Measurements from ENCODE around the gene RNU1-2.
A peak's percentile ranks its signal among the peaks of the same experiment; 100 is the strongest.
"Not testable (repeated sequence)": the region's sequence is repeated elsewhere in the genome, so short reads cannot be mapped to it uniquely, and the experiment has no call there.

RNU1-2 gene

DNA sequence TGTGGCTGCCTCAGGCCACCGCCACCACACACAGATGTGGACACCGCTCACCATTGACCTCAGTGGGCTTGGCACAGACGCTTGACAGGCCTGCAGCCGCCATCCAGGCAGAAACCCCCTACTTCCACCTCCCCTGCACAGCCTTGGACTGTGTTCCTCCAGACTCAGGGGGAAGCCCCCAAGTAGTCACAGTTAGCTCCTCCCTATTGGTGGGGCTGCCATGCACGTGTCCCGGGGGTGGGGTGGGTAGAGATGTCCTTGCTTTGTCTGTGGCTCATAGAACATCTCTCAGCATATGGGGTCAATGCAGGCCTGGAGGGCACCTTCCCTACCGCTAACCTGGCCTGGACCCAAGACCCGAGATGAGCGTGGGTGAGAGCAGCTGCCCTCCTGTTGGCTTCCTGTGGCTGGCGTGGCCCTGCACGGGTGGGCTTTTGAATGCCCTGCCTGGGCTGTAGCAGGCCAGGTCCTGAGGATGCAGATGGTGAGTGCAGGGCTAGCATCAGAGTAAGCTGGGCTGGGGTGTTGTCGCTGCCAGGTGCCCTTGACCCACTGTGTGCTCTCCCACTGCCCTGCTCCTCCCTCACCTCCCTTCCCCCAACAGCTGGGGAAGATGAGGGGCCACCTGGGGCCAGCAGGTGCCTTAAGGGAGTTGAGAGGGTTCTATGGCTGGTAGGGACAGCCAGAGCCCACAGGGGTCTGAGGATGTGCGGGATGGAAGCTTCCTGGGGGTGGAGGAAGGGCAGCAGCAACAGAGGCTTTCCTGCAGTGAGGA is 32.1 kb downstream of the RNU1-2 start:
- DNase-seq (ENCODE audit: low read depth), result no peak
- TF ChIP-seq, protein P1, sequence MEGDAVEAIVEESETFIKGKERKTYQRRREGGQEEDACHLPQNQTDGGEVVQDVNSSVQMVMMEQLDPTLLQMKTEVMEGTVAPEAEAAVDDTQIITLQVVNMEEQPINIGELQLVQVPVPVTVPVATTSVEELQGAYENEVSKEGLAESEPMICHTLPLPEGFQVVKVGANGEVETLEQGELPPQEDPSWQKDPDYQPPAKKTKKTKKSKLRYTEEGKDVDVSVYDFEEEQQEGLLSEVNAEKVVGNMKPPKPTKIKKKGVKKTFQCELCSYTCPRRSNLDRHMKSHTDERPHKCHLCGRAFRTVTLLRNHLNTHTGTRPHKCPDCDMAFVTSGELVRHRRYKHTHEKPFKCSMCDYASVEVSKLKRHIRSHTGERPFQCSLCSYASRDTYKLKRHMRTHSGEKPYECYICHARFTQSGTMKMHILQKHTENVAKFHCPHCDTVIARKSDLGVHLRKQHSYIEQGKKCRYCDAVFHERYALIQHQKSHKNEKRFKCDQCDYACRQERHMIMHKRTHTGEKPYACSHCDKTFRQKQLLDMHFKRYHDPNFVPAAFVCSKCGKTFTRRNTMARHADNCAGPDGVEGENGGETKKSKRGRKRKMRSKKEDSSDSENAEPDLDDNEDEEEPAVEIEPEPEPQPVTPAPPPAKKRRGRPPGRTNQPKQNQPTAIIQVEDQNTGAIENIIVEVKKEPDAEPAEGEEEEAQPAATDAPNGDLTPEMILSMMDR (IDR thresholded peaks at IDR 0.05; ENCODE audit: insufficient read depth, low read depth, low read length, missing control alignments), result no peak
- H3K4me3 ChIP-seq (ENCODE audit: low read length), result no peak overlapping the region

DNA sequence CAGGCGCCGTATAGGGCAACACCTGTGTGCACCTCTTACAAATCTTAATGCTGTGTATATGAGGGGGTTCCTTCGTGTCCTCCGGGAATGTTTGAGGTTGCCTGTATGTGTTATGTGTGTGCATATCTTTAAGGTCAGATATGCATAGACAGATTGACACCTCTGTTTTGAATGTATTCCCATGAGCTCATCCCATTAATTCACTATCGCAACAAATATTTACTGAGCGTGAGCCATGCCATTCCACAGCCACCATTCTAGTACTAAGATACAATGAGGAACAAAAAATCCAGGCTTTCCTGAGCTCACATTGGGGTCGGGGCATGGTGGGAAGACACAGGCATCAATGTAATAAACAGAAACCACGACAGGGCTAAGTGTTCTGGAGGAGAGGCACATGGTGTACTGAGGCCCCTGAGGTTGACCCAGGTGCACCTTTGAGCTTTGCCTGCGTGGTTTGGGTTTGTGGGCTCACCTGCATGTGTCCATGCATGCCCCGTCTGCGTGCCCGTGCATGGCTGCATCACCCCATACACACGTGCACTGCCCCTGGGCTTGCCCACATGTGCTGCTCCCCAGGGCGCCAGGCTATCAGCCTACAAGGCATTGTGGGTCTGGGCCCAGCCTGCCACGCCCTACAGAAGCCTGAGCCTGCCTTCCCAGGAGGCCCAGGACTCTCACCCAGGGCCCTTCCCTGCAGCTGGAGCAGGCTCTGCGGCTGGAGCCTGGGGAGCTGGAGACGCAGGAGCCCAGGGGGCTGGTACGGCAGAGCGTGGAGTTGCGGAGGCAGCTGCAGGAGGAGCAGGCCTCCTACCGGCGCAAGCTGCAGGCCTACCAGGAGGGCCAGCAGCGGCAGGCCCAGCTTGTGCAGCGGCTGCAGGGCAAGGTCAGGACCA is 33.6 kb downstream of the RNU1-2 start:
- peak; percentile 82 for DNase-seq (ENCODE audit: low read depth)
- not testable (repeated sequence) for H3K4me3 ChIP-seq (ENCODE audit: low read length)

DNA sequence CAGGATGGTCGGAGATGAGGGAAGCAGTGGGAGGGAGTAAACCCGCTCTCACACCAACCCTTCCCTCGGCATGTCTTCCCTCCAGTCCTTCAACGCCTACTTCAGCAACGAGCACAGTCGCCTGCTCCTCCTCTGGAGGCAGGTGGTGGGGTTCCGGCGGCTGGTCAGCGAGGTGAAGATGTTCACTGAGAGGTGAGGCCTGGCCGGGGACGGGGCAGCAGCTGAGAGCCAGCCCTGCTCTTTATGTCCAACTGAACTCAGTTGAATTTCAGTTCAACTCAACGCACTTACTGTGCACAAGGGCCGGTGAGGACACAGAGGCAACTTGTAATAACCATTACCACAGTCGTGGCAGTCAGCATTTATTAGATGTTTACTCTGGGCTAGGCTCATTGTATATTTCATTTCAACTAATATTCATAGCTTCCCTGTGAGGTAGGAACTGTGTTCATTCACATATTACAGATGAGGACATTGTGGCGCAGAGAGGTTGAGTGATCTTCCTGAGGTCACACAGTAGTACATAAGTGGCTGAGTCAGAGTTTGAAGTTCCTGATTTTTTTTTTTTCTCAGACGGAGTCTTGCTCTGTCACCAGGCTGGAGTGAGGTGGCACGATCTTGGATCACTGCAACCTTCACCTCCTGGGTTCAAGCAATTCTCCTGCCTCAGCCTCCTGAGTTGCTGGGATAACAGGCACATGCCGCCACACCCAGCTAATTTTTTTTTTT is 35.6 kb downstream of the RNU1-2 start:
- DNase-seq (ENCODE audit: low read depth), result not testable (repeated sequence)

DNA sequence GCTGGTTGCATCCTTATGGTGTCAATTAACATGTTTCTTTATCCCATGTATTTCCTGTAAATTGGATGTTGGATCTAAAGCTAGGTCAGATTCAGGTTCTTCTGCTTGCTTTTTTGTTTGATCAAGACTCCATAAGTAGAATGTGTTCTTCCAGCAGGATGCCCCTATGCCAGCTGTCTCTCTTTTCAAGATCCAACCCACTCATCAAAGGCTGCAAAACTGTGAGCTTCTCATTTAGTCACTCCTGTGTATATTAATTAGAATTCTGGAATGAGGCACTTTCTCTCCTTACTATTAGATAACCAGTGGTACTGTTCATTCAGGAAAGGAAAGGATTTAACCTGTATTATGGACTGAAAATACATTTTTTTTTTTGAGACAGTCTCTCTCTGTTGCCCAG is 38.2 kb downstream of the RNU1-2 start:
- H3K4me3 ChIP-seq (ENCODE audit: low read length); DNase-seq (ENCODE audit: low read depth): not testable (repeated sequence)

More for the DNA sequence above, 35.6 kb downstream of the RNU1-2 start:
- H3K4me3 ChIP-seq (ENCODE audit: low read length), result not testable (repeated sequence)

DNA sequence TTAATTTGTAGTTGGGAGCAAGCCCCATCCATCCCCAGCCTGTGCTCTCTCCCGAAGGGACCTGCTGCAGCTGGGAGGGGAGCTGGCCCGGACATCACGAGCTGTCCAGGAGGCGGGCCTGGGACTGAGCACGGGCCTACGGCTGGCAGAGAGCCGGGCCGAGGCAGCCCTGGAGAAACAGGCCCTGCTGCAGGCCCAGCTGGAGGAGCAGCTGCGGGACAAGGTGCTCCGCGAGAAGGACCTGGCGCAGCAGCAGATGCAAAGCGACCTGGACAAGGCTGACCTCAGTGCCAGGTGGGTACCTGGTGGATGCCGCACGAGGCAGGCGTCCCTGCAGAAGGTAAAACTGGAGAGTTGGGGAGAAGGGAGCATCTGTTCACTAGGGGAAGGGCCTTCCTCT is 40.8 kb downstream of the RNU1-2 start:
- DNase-seq (ENCODE audit: low read depth); H3K4me3 ChIP-seq (ENCODE audit: low read length): not testable (repeated sequence)

DNA sequence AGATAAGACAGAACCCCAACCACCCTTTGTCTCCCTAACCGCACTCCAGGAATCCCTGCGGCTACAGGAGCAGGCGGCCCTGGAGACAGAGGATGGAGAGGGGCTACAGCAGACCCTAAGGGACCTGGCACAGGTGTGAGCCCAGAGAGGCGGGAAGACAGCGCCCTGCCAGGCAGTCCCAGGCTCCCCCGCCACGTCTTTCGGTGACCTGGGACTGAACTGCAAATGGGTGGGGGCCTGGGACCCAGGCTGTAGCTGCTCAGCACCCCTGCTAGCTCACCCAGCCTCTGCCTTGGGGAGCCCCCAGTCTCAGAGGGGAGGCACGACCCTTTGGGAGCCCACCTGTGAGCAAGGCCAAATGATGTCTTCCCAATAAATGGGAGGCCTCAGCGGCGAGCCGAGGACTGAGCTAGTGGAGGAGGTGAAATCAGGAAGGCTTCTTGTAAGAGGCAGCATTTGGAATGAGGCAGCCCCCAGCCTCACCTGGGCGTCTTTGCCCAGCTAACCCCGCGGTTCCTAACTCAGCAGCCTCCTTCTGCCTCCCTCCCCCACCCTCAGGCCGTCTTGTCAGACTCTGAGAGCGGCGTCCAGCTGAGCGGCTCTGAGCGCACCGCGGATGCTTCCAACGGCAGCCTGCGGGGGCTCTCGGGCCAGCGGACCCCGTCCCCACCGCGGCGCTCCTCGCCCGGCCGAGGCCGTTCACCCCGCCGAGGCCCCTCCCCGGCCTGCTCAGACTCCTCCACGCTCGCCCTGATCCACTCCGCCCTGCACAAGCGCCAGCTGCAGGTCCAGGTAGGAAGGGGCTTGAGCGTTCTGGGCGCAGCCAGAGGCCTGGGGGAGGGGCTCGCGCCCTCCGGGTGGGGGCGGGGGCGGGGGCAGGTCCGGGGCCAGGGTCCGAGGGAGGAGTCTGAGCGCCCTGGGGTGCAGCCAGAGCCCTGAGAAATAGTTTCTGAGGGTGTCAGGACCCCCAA is 42.9 kb downstream of the RNU1-2 start:
- H3K4me3 ChIP-seq (ENCODE audit: low read length), result no peak overlapping the region
- DNase-seq (ENCODE audit: low read depth), result no peak
- TF ChIP-seq, protein P1 (IDR thresholded peaks at IDR 0.05; ENCODE audit: insufficient read depth, low read depth, low read length, missing control alignments), result no peak

DNA sequence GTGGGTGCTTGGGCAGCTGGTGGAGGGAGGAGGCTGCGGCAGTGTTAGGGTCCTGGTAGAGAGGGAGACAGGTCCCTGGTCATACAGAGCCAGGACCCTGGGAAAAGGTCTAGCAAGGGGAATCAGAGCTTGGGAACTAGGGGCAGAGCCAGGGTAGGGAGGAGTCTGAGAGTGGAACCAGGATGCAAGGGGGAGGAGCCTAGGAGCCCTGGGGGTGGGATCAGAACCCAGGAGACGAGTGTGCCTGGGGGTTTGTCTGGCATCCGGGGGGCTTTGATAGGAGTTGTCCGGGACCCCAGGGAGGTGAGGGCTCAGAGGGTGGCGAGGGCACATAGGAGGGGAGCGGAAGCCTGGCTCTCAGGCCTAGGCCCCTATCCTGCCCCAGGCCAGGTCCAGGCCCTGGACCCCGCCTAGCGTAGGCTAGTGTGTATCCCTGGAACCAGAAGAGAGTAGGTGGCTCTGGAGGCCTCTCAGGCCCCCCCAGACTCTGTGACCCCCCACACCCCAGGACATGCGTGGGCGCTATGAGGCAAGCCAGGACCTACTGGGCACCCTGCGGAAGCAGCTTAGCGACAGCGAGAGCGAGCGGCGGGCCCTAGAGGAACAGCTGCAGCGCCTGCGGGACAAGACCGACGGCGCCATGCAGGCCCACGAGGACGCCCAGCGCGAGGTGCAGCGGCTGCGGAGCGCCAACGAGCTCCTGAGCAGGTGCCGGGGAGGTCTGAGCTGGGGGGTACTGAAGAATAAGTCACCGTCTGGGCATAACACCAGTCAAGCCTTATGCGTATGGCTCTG is 43.8 kb downstream of the RNU1-2 start:
- not testable (repeated sequence) for DNase-seq (ENCODE audit: low read depth); H3K4me3 ChIP-seq (ENCODE audit: low read length)

DNA sequence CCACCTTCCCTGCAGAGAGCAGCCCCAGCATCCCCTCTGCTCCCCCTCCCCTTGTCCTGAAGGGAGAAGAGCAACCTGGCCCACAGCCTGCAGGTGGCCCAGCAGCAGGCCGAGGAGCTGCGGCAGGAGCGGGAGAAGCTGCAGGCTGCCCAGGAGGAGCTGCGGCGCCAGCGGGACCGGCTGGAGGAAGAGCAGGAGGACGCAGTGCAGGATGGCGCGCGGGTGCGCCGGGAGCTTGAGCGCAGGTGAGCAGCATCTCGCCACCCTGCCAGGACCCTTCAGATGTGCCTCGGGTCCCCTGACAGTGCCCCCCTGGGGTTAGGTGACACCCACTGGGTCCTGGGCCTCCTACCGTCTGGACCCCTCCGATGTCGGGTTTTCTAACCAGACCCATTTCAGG is 48.3 kb downstream of the RNU1-2 start:
- DNase-seq (ENCODE audit: low read depth), result no peak
- TF ChIP-seq, protein P1 (IDR thresholded peaks at IDR 0.05; ENCODE audit: insufficient read depth, low read depth, low read length, missing control alignments), result no peak
- no peak overlapping the region for H3K4me3 ChIP-seq (ENCODE audit: low read length)

DNA sequence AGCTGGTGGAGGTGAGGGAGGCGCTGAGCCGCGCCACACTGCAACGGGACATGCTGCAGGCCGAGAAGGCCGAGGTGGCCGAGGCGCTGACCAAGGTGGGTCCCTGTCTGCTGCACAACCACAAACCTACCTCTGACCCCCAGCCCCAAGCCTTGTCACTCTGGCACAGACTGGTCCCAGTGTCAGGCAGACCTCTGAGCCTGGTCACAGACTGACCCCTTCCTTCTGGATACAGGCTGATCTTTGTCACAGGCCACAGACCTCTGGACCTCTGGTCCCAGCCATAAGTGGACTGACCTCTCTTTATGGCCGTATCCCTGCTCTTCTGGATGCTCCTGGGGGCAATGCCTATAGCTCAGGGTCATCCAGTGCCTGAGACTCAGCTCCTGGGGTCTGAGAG is 49.7 kb downstream of the RNU1-2 start:
- not testable (repeated sequence) for H3K4me3 ChIP-seq (ENCODE audit: low read length); DNase-seq (ENCODE audit: low read depth)
